Stimulated activated naive CD8-positive, alpha-beta T cell treated with anti-CD3 and anti-CD28 coated beads, Interleukin-15, Interleukin-2, amounts not matched to agents 100 ng/mL and 50 ng/mL, for 24 hours (primary cell): Measurements from ENCODE around the gene MAP2K4.
"Not testable (repeated sequence)": the region's sequence is repeated elsewhere in the genome, so short reads cannot be mapped to it uniquely, and the experiment has no call there.

ENCODE experiments used
- H3K27ac Mint-ChIP-seq: one replicate; pipeline ENCODE4 v1.8.0; 2021; ENCODE audit warnings: mild to moderate bottlenecking, mixed read lengths
- H3K27me3 Mint-ChIP-seq: one replicate; pipeline ENCODE4 v1.8.0; 2021; ENCODE audit warnings: mixed read lengths
- H3K36me3 Mint-ChIP-seq: one replicate; pipeline ENCODE4 v1.8.0; 2021; ENCODE audit warnings: low read depth, mixed read lengths
- H3K4me1 Mint-ChIP-seq: one replicate; pipeline ENCODE4 v1.8.0; 2021; ENCODE audit warnings: low read depth, mixed read lengths
- H3K4me3 Mint-ChIP-seq: one replicate; pipeline ENCODE4 v1.8.0; 2021; ENCODE audit warnings: mild to moderate bottlenecking, mixed read lengths
- H3K9me3 Mint-ChIP-seq: one replicate; pipeline ENCODE4 v1.8.0; 2021; ENCODE audit warnings: mixed read lengths

Gene MAP2K4

GRCh38 chr17:12133183-12133582 lies 112.5 kb downstream of the MAP2K4 start:
- Mint-ChIP-seq H3K27me3 (no peaks in the 10 kb centered on the region), H3K27ac (no peak overlapping the region), H3K4me1 (no peaks in the 10 kb centered on the region), H3K4me3 (no peak overlapping the region), H3K36me3 (peaks cover 91% of the 10 kb centered on the region), H3K9me3 (peaks cover 14% of the 10 kb centered on the region)

- Mint-ChIP-seq H3K36me3 (peaks cover 90% of the 10 kb centered on the region), H3K4me1 (no peaks in the 10 kb centered on the region), H3K27ac (no peak overlapping the region), H3K27me3 (no peaks in the 10 kb centered on the region), H3K4me3 (no peak overlapping the region), H3K9me3 (peaks cover 14% of the 10 kb centered on the region)
These were observed 113.4 kb downstream of the MAP2K4 start for GRCh38 chr17:12134101-12134500.

- Mint-ChIP-seq H3K9me3 (peaks cover 14% of the 10 kb centered on the region), H3K4me3 (no peak overlapping the region), H3K4me1 (no peaks in the 10 kb centered on the region), H3K36me3 (peaks cover 86% of the 10 kb centered on the region), H3K27ac (no peak overlapping the region), H3K27me3 (no peaks in the 10 kb centered on the region)
These were observed 113.9 kb downstream of the MAP2K4 start for GRCh38 chr17:12134587-12134986.

DNA sequence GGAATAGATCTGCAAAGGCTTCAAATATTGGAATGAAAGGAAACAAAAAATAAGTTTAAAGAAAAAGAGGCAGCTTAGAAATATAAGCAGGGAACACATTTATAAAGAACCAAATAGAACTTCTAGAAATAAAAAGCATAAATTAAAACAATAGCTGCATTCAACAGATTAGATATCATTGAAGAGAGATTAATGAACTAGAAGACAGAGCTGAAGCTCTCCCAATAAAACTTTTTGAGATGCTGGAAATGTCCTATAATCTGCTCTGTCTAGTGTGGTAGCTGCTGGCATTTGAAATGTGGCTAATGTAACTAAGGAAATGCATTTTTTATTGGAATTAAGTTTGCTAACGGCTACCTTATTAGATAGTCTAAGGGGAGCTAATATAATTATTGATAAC lies 115.6 kb downstream of the MAP2K4 start:
- no peaks in the 10 kb centered on the region for H3K4me1 Mint-ChIP-seq
- H3K36me3 Mint-ChIP-seq: peaks cover 86% of the 10 kb centered on the region
- no peaks in the 10 kb centered on the region for H3K27me3 Mint-ChIP-seq
- peaks cover 14% of the 10 kb centered on the region for H3K9me3 Mint-ChIP-seq
- H3K27ac Mint-ChIP-seq: no peak overlapping the region
- no peak overlapping the region for H3K4me3 Mint-ChIP-seq

DNA sequence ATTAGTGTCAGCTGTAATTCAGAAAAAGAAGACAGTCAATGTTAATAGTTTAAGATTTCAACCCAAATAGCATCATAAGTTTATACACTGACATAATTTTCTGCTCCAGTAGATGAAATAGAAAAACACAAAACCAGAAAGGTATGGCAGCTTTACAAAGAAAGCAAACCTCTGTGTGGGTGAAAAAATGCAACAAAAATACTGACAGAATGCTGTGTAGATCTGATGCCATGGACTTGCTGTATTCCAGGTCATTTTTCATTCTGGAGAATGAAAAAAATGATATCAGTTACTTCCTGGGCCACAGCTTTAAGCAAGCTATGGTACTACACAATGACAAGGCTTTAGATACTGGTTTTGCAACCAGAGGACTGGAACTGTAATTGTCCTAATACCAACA lies 116.0 kb downstream of the MAP2K4 start:
- Mint-ChIP-seq H3K27ac (no peak overlapping the region), H3K27me3 (no peaks in the 10 kb centered on the region), H3K9me3 (peaks cover 14% of the 10 kb centered on the region), H3K4me1 (no peaks in the 10 kb centered on the region), H3K4me3 (no peak overlapping the region), H3K36me3 (peaks cover 86% of the 10 kb centered on the region)

- Mint-ChIP-seq H3K9me3 (peaks cover 14% of the 10 kb centered on the region), H3K4me1 (no peaks in the 10 kb centered on the region), H3K36me3 (peaks cover 88% of the 10 kb centered on the region)
These were observed 117.2 kb downstream of the MAP2K4 start for GRCh38 chr17:12137859-12138258.

DNA sequence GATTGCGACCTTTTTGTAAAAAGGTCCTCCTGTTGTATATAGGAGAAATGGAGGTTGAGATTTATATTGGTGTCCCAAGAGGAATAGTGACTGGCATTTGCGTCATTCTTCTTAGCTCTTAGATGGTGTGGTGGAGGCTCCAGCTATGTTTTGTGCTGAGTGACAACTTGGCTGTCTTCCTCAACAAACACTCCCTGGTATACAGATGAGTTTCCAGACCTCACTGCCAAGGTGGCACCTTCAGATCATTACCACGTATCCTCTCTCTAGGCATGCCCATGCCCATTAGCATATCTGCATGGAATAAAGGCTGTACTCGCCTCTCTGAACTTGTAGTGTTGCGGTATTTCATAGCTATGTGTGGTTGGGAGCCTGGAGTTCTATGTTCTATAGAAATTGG lies 120.0 kb downstream of the MAP2K4 start:
- H3K36me3 Mint-ChIP-seq: peaks cover 89% of the 10 kb centered on the region
- no peaks in the 10 kb centered on the region for H3K4me1 Mint-ChIP-seq
- H3K27me3 Mint-ChIP-seq: no peaks in the 10 kb centered on the region
- H3K4me3 Mint-ChIP-seq: no peak overlapping the region
- H3K27ac Mint-ChIP-seq: no peak overlapping the region
- H3K9me3 Mint-ChIP-seq: peaks cover 21% of the 10 kb centered on the region

More at GRCh38 chr17:12137859-12138258, 117.2 kb downstream of the MAP2K4 start:
- no peaks in the 10 kb centered on the region for H3K27me3 Mint-ChIP-seq
- H3K4me3 Mint-ChIP-seq: no peak overlapping the region
- H3K27ac Mint-ChIP-seq: no peak overlapping the region

GRCh38 chr17:12162187-12162586 lies 141.5 kb downstream of the MAP2K4 start:
- not testable (repeated sequence) for H3K27ac Mint-ChIP-seq, H3K36me3 Mint-ChIP-seq, H3K27me3 Mint-ChIP-seq, H3K4me3 Mint-ChIP-seq, H3K4me1 Mint-ChIP-seq
- H3K9me3 Mint-ChIP-seq: peaks cover 25% of the 10 kb centered on the region

DNA sequence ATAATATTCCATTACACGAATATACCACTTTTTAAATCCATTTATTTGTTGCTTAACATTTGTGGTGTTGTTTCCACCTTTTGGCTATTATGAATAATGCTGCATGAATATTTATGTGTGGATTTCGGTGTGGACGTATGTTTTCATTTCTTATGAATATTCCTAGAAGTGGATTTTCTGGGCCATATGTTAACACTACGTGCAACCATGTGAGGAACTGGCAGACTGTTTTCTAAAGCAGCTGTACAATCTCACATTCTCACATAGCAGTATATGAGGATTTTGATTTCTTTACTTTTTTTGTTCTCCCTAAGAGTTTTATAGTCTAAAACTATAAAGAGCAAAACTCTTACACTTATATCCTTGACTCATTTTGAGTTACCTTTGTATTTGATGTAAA lies 143.4 kb downstream of the MAP2K4 start:
- no peak overlapping the region for H3K27ac Mint-ChIP-seq
- H3K27me3 Mint-ChIP-seq: peaks cover 8% of the 10 kb centered on the region
- no peaks in the 10 kb centered on the region for H3K36me3 Mint-ChIP-seq
- H3K4me3 Mint-ChIP-seq: no peak overlapping the region
- H3K9me3 Mint-ChIP-seq: peaks cover 21% of the 10 kb centered on the region
- H3K4me1 Mint-ChIP-seq: no peaks in the 10 kb centered on the region

GRCh38 chr17:12178644-12179330 lies 158.1 kb downstream of the MAP2K4 start:
- no peaks in the 10 kb centered on the region for H3K27me3 Mint-ChIP-seq
- no peak overlapping the region for H3K4me3 Mint-ChIP-seq
- no peaks in the 10 kb centered on the region for H3K36me3 Mint-ChIP-seq
- H3K9me3 Mint-ChIP-seq: no peaks in the 10 kb centered on the region
- no peaks in the 10 kb centered on the region for H3K4me1 Mint-ChIP-seq
- H3K27ac Mint-ChIP-seq: no peak overlapping the region

GRCh38 chr17:12180644-12181261 lies 160.1 kb downstream of the MAP2K4 start:
- no peaks in the 10 kb centered on the region for H3K36me3 Mint-ChIP-seq
- no peaks in the 10 kb centered on the region for H3K4me1 Mint-ChIP-seq
- H3K27me3 Mint-ChIP-seq: no peaks in the 10 kb centered on the region
- H3K9me3 Mint-ChIP-seq: no peaks in the 10 kb centered on the region
- no peak overlapping the region for H3K27ac Mint-ChIP-seq
- H3K4me3 Mint-ChIP-seq: no peak overlapping the region

DNA sequence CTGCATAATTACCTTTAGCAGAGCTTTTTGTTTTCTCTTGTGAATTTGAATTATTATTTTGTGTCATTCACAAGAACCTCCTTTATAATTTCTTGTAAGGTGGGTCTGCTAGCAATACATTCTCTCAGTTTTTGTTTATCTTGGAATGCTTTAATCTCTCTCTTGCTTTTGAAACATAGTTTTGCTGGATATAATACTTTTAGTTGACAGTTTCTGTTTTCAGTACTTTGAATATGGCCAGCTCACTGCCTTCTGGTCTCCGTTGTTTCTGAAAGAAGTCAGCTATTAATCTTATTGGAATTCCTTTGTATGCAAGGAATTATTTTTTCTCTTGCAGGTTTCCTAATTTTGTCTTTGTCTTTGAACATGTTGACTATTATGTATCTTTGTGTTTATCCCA lies 167.0 kb downstream of the MAP2K4 start:
- Mint-ChIP-seq H3K9me3 (peaks cover 10% of the 10 kb centered on the region), H3K27ac (no peak overlapping the region), H3K36me3 (no peaks in the 10 kb centered on the region), H3K4me1 (no peaks in the 10 kb centered on the region), H3K27me3 (no peaks in the 10 kb centered on the region), H3K4me3 (no peak overlapping the region)

- Mint-ChIP-seq H3K4me3 (no peak overlapping the region), H3K9me3 (peaks cover 4% of the 10 kb centered on the region), H3K27ac (no peak overlapping the region), H3K4me1 (no peaks in the 10 kb centered on the region), H3K27me3 (no peaks in the 10 kb centered on the region), H3K36me3 (no peaks in the 10 kb centered on the region)
These were observed 172.6 kb downstream of the MAP2K4 start for GRCh38 chr17:12193144-12193735.
